Kidney glomerular epithelial cell (primary cell): Measurements from ENCODE around the gene MKX.

Experiments
- DNase-seq: peaks from one replicate; lab custom pipeline; 2025; lab: John Stamatoyannopoulos, UW

MKX gene

GRCh38 chr10:27745732-27746396, at the start of gene MKX:
TSS of gene MKX (minus strand) at chr10:27745819. CDS start at chr10:27743415, 2,404 bp downstream.
- no peak for DNase-seq

GRCh38 chr10:27794157-27794556, 48.5 kb upstream of the MKX start:
- DNase-seq: no peak

GRCh38 chr10:27792216-27792615, 46.6 kb upstream of the MKX start:
- DNase-seq: no peak

DNA sequence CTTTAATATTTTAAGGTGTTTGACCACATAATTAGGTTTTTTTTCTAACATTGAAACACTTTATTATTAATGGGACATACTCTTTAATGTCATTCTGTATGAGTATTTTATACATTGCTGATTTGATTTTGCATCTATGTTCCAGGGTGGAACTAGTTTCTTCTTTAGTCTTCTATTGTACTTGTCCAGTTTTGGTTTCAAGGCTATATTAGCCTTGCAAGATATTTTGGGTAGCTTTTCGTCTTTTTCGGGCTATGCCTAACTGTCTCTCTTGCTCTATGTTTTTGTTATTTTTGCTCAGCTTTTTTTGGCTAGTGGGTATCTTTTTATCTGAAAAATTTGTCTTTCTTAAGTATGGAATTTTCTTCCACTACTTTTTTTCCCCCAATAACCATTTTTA, 38.7 kb upstream of the MKX start:
- DNase-seq: no peak

GRCh38 chr10:27783660-27784059, 38.0 kb upstream of the MKX start:
- DNase-seq: peak; percentile 77

DNA sequence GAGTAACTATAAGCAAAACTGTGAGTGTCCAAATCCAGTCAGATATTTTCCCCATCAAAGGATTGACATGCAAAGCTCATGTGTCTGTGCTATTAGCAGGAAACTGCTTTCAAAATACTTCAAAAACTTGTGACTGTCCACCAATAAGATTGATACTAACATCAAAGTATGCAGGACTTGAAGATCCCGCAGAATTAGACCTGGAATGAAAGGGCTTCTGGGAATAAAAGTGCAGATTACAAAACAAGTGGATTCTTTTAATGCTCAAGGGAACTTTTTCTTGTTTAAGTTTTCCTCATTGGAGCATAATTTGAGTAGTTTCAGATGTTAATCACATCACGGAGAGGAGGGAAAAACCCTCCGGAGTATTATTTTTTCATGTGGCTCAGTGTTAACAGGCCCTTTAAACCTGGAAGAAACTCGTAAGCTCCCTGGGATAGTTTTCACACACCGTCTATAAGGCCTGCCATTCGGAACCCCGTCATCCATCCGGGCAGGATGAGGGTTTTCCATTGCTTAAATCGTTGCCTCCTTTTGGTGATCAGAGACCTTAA, 33.9 kb upstream of the MKX start:
- DNase-seq: no peak

- no peak for DNase-seq
Observed at GRCh38 chr10:27774831-27775230, 29.2 kb upstream of the MKX start.

DNA sequence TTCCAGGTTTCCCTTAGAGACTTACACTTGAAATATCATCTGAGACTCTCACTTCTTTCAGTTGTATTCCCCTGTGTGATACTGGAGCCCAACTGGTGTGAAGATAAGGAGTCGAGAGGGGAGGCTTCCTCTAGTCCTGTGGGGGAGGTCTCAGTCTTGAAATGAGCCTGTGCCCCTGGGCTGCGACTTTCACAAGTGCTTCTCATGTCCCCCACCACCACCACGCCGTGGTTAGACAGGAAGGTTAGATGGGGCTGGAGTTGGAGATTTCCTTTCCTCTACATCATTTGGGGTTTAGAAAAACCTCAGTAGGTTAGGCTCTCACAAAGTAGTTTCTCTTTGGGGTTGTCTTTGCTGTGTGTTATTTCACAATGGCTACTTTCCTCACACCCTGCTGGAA, 25.6 kb upstream of the MKX start:
- DNase-seq: no peak

GRCh38 chr10:27770181-27770580, 24.6 kb upstream of the MKX start:
- no peak for DNase-seq

GRCh38 chr10:27760867-27761266, 15.2 kb upstream of the MKX start:
- no peak for DNase-seq

GRCh38 chr10:27759483-27760272, 14.1 kb upstream of the MKX start:
- DNase-seq: no peak

GRCh38 chr10:27752673-27753237, 7.1 kb upstream of the MKX start:
- DNase-seq: no peak

DNA sequence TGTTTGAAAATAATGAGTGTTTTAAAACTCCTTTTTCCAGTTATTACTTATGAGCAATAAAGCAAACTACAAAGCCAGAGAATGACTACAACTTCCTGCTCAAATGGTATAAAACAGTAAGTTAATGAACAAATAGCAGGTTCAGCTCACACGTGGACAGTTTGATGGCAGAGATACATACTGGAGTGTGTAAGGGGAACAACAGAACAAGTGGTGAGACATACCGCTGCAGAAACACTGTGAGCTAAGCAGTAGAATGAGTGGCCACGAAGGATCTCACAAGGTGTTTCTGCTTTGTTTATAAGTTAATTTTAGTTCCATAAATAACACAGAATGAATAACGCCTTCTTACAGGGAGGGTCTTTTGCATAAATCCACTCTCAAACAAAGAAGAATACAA, 3.0 kb upstream of the MKX start:
- DNase-seq: no peak

GRCh38 chr10:27747096-27747451, 1.5 kb upstream of the MKX start:
- no peak for DNase-seq

- DNase-seq: no peak
Observed at GRCh38 chr10:27746397-27747095, 927 bp upstream of the MKX start.

DNA sequence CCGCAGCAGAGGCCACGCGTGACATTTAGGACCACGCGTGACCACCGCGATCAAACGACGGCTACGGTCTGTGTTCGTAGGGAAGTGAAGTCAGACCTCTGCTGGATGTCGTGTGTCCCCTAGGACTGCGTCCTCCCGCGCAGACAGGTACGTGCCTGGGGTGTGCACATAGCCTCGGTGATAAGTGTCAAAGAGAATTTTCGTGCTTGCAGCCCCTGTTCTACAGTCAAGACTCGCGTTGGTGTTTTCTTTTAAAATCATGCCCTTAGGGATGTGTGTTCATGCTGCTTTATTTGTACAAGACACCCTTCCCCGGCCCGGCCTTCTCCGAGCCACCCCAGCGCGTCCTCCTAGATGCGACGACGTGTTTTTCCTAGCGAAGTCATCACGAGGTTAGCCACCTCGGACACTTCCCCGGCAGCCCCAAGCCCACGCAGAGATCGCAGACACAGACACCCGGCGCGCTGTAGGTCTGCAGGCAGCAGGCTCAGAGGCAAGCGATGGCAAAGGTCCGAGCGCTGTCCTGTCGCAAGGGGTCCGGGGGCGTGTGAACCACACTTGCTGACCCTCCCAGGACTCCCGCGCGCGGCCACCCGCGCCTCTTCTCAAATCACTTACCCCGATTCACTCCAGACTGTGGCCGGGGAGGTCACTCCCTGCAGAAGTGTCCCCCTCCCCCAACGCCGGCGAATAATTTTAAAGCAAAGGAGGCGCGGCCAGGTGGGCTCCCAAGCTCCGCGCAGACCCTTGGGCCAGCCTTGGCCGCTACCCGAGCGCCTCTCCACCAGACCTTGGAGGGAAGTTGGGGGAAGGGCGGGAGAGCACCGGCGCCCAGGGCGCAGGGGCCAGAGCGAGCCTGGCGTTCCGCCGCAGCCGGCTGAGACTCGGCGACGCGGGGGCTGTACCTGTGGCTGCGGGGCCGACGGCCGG, 552 bp downstream of the MKX start:
- DNase-seq: no peak

DNA sequence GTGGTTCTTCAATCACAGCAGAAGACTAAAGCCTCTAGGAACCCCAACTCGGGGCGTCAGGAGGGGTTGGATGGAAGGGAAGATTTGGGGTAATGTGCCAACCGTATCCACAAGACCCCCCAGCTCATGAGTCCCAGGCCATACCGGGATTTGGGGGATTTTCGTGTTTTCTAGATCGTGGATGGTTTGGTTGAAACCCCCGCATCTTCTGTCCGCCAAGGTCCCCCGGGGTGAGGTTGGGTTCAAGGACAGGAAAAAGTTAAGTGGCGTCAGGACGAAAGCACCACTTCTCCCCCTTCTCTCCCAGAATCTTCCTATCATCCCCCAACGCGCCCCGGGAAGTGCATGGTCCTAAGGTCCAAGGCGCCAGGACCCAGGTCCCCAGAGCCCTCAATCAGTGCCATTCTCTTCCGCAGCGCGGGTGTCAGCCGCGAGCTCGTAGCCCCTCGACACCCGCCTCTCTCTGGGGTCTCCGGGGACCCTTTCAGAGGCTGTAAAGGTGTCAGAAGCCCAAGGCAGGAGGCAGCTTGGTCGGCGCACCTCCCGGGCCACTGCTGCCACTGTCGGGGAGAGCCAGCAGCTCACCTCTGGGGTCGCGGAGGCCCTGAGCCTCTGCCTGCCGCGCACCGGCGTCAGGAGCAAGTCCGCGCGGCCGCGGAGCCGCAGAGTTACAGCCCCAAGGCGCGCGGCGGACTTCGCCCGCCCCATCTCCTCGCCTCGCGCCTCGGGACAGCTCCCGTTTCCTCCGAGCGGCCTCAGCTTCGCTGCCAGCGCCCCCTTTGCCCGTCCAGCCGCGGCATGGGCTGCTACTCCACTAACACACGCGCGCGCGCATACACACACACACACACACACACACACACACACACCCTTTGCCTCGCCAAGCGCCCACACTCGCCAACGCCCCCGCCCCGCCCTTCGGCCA, 1.5 kb downstream of the MKX start:
- DNase-seq: no peak

DNA sequence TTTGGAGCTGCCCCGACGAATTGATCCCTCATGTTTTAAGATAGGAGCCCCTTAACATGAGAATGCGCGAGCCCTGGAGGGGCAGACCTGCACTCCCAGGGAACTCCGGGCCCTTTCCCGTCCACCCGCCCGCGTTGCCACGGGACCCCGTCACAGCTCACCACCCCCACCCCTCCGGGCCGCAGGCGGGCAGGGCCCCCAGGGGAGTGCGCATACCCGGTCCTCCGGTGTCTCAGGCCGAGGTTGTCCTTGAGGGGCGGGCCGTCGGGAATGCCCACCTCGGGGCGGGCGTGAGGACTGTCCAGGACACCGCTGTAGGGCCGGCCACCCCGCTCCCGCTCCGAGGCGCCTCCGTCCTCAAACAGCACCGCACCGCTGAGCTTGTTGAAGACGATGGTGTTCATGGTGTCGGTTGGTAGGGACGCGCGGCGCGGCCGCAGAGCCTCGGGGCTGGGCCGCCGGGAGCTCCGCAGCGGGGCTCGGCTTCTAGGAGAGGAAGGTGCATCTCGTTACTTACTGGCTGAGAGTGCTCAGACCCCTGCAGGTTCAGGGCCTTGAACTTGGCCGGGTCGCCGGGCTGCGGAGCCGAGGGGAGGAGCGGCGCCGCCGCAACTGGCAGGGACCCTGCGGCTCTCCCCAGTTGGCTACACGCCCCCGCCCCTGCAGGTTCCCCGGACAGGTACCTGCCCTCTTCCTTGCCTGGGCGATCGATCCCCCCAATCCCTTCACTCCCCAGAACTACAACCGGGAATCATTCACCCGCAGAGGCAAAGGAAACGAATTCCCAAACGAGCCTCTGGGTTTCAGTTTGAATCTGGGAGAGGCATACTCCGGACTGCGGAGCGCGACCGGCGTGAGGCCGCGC, 2.4 kb downstream of the MKX start:
- DNase-seq: no peak
